Neural cell (in vitro differentiated cells): ENCODE measurements around the gene ZC3H7A. TPM values are rescaled to one million over a fixed set of nuclear protein-coding genes. Genes with fewer than 3 reads are reported as not detected.

Experiments
- H2AFZ ChIP-seq: fragments of 200-600, 300-800 bp; sonication (generic), shearing (Covaris generic); 2 replicates; pipeline ENCODE4 v1.6.0; 2014; ENCODE audit warnings: low read depth, mild to moderate bottlenecking, antibody characterized with exemption, low read length, moderate library complexity
- H3F3A ChIP-seq: fragments of 200-600 bp; shearing (Covaris generic); 2 replicates; pipeline ENCODE4 v1.6.1; 2016; ENCODE audit warnings: mild to moderate bottlenecking, moderate library complexity, mixed read lengths, antibody characterized with exemption, low read length; ENCODE audit not compliant: insufficient read depth, poor library complexity, severe bottlenecking
- H3K27ac ChIP-seq: fragments of 200-600, 300-800 bp; sonication (generic), shearing (Covaris generic); 2 replicates; pipeline ENCODE4 v1.5.1; 2014; ENCODE audit warnings: mild to moderate bottlenecking, low read length, moderate library complexity
- H3K27me3 ChIP-seq: fragments of 300-800, 200-600 bp; sonication (generic), shearing (Covaris generic); 2 replicates; pipeline ENCODE4 v1.6.0; 2014; ENCODE audit warnings: mild to moderate bottlenecking, low read depth, low read length, moderate library complexity; ENCODE audit not compliant: insufficient read depth
- H3K36me3 ChIP-seq: fragments of 300-800, 200-600 bp; sonication (generic), shearing (Covaris generic); 2 replicates; pipeline ENCODE4 v1.5.1; 2014; ENCODE audit warnings: mild to moderate bottlenecking, antibody characterized with exemption, low read length, moderate library complexity; ENCODE audit not compliant: insufficient read depth
- H3K4me2 ChIP-seq: fragments of 300-800, 200-600 bp; sonication (generic), shearing (Covaris generic); 2 replicates; pipeline ENCODE4 v1.6.0; 2014; ENCODE audit warnings: mild to moderate bottlenecking, low read length
- H3K4me3 ChIP-seq: fragments of 300-800, 200-600 bp; sonication (generic), shearing (Covaris generic); 2 replicates; pipeline ENCODE4 v1.5.1; 2014; ENCODE audit warnings: mild to moderate bottlenecking, low read length, moderate library complexity
- H3K79me2 ChIP-seq: fragments of 200-600 bp; shearing (Covaris generic); replicated peaks from 2 replicates; pipeline ENCODE4 v1.6.0; 2014; ENCODE audit warnings: mild to moderate bottlenecking, low read length, moderate library complexity; ENCODE audit not compliant: insufficient read depth
- H3K9ac ChIP-seq: fragments of 300-800, 200-600 bp; sonication (generic), shearing (Covaris generic); 2 replicates; pipeline ENCODE4 v1.6.1; 2016; ENCODE audit warnings: mild to moderate bottlenecking, low read length, mixed read lengths
- H3K9me2 ChIP-seq: fragments of 200-600 bp; shearing (Covaris generic); 2 replicates; pipeline ENCODE4 v1.6.1; 2016; ENCODE audit warnings: mild to moderate bottlenecking, low read length, mixed read lengths; ENCODE audit not compliant: insufficient read depth
- H3K9me3 ChIP-seq: fragments of 200-600, 300-800 bp; sonication (generic), shearing (Covaris generic); 2 replicates; pipeline ENCODE4 v1.6.1; 2016; ENCODE audit warnings: mild to moderate bottlenecking, mixed run types, low read length, moderate library complexity, mixed read lengths
- H4K20me1 ChIP-seq: fragments of 200-600 bp; shearing (Covaris generic); 2 replicates; pipeline ENCODE4 v1.6.1; 2016; ENCODE audit warnings: mild to moderate bottlenecking, mixed run types; ENCODE audit not compliant: insufficient read depth
- EP300 ChIP-seq: fragments of 450-650 bp; conservative IDR thresholded peaks from 2 replicates; pipeline ENCODE4 v1.6.1; 2014; ENCODE audit warnings: antibody characterized with exemption, mild to moderate bottlenecking, moderate library complexity; ENCODE audit not compliant: poor library complexity, severe bottlenecking
- EZH2 ChIP-seq: fragments of 200-600, 300-800 bp; shearing (Covaris generic), sonication (generic); IDR thresholded peaks from 2 replicates; pipeline ENCODE4 v1.6.1; 2014; ENCODE audit warnings: antibody characterized with exemption, low read length, borderline replicate concordance, mild to moderate bottlenecking; ENCODE audit not compliant: insufficient read depth, poor library complexity, severe bottlenecking
- MXI1 ChIP-seq: fragments of 450-650 bp; conservative IDR thresholded peaks from 2 replicates; pipeline ENCODE4 v1.6.1; 2014; ENCODE audit warnings: antibody characterized with exemption, mild to moderate bottlenecking; ENCODE audit not compliant: poor library complexity, severe bottlenecking
- POLR2AphosphoS5 ChIP-seq: IDR thresholded peaks from 2 replicates; pipeline ENCODE4 v1.6.1; 2012
- RAD21 ChIP-seq: fragments of 450-650 bp; conservative IDR thresholded peaks from 2 replicates; pipeline ENCODE4 v1.6.1; 2014; ENCODE audit warnings: antibody characterized with exemption, mild to moderate bottlenecking, moderate library complexity
- SMC3 ChIP-seq: fragments of 450-650 bp; conservative IDR thresholded peaks from 2 replicates; pipeline ENCODE4 v1.6.1; 2014; ENCODE audit warnings: antibody characterized with exemption, mild to moderate bottlenecking, moderate library complexity; ENCODE audit not compliant: poor library complexity
- TAF1 ChIP-seq: IDR thresholded peaks from 2 replicates; pipeline ENCODE4 v1.6.1; 2012; ENCODE audit warnings: low read depth
- polyA plus RNA-seq: library from polyadenylated mRNA; depleted of rRNA; stranded (reverse); fragments of >200 nt; gene quantifications from 2 replicates; pipeline ENCODE4 v1.2.3, GENCODE V29; 2014
- TF ChIP-seq, protein P1 (sequence below): fragments of 450-650 bp; IDR thresholded peaks from 2 replicates; pipeline ENCODE4 v1.5.1; 2014; ENCODE audit warnings: antibody characterized with exemption, mild to moderate bottlenecking, moderate library complexity; ENCODE audit not compliant: poor library complexity, severe bottlenecking
- TF ChIP-seq, protein P2 (sequence below): IDR thresholded peaks from 2 replicates; pipeline ENCODE4 v1.6.1; 2012; ENCODE audit warnings: borderline replicate concordance

ZC3H7A gene
- polyA plus RNA-seq, 1 donor from 2014 or later, result 67.7 TPM

DNA sequence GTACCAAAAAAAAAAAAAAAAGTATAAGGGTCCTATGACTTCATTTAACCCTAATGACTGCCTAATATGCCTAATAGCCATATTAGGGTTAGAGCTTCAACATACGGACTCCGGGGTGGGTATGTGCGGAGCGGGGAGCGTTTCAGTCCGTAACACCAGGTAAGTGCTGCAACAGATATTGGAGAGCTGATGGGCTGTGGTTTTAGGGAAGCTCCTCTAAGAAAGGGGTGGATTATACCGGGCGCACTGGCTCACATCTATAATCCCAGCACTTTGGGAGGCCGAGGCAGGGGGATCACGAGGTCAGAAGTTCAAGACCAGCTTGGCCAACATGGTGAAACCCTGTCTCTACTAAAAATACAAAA, 1.9 kb upstream of the ZC3H7A start:
- Histone ChIP-seq H3K4me2 (no peak overlapping the region), H3K36me3 (no peaks in the 10 kb centered on the region), H2AFZ (no peak overlapping the region), H3K27me3 (no peaks in the 10 kb centered on the region), H3K27ac (peak overlapping the region; percentile 12), H3K9me2 (no peaks in the 10 kb centered on the region), H3K79me2 (peaks cover 22% of the 10 kb centered on the region), H3K9me3 (no peaks in the 10 kb centered on the region), H4K20me1 (no peaks in the 10 kb centered on the region), H3K4me3 (peak overlapping the region; percentile 72), H3F3A (no peaks in the 10 kb centered on the region), H3K9ac (no peak overlapping the region)
- TF ChIP-seq POLR2AphosphoS5 (no peak), EZH2 (no peak), SMC3 (no peak), TAF1 (no peak), EP300 (no peak), RAD21 (no peak), MXI1 (no peak)
- TF ChIP-seq, protein P1, sequence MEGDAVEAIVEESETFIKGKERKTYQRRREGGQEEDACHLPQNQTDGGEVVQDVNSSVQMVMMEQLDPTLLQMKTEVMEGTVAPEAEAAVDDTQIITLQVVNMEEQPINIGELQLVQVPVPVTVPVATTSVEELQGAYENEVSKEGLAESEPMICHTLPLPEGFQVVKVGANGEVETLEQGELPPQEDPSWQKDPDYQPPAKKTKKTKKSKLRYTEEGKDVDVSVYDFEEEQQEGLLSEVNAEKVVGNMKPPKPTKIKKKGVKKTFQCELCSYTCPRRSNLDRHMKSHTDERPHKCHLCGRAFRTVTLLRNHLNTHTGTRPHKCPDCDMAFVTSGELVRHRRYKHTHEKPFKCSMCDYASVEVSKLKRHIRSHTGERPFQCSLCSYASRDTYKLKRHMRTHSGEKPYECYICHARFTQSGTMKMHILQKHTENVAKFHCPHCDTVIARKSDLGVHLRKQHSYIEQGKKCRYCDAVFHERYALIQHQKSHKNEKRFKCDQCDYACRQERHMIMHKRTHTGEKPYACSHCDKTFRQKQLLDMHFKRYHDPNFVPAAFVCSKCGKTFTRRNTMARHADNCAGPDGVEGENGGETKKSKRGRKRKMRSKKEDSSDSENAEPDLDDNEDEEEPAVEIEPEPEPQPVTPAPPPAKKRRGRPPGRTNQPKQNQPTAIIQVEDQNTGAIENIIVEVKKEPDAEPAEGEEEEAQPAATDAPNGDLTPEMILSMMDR, result no peak
- TF ChIP-seq, protein P2, sequence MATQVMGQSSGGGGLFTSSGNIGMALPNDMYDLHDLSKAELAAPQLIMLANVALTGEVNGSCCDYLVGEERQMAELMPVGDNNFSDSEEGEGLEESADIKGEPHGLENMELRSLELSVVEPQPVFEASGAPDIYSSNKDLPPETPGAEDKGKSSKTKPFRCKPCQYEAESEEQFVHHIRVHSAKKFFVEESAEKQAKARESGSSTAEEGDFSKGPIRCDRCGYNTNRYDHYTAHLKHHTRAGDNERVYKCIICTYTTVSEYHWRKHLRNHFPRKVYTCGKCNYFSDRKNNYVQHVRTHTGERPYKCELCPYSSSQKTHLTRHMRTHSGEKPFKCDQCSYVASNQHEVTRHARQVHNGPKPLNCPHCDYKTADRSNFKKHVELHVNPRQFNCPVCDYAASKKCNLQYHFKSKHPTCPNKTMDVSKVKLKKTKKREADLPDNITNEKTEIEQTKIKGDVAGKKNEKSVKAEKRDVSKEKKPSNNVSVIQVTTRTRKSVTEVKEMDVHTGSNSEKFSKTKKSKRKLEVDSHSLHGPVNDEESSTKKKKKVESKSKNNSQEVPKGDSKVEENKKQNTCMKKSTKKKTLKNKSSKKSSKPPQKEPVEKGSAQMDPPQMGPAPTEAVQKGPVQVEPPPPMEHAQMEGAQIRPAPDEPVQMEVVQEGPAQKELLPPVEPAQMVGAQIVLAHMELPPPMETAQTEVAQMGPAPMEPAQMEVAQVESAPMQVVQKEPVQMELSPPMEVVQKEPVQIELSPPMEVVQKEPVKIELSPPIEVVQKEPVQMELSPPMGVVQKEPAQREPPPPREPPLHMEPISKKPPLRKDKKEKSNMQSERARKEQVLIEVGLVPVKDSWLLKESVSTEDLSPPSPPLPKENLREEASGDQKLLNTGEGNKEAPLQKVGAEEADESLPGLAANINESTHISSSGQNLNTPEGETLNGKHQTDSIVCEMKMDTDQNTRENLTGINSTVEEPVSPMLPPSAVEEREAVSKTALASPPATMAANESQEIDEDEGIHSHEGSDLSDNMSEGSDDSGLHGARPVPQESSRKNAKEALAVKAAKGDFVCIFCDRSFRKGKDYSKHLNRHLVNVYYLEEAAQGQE, result no peak

DNA sequence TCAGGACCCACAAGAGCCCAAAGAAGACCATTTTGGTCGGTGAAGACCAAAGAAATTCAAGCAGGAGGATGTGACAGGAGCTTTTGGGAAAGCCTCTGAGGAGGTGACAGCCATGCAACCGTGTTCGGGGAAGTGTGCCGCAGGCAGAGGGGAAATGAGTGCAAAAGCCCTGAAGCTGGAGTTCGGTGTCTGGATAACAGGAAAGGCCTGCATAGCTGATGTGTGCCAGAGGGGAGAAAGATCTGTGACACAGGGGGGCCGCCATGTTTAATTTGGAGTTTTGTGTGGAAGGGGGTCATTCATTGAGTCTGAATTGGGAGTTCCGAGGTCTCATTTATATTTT, 870 bp upstream of the ZC3H7A start:
- H3K9ac ChIP-seq, result peak overlapping the region; percentile 87
- peak overlapping the region; percentile 89 for H2AFZ ChIP-seq
- peak overlapping the region; percentile 72 for H3K4me3 ChIP-seq
- no peak for TF ChIP-seq MXI1
- TF ChIP-seq, protein P1, result no peak
- TF ChIP-seq EP300, result no peak
- no peak for TF ChIP-seq POLR2AphosphoS5
- TF ChIP-seq RAD21, result no peak
- no peaks in the 10 kb centered on the region for H3K9me3 ChIP-seq
- H3K9me2 ChIP-seq, result no peaks in the 10 kb centered on the region
- H3K4me2 ChIP-seq, result peak overlapping the region; percentile 94
- peak overlapping the region; percentile 98 for H3K27ac ChIP-seq
- peaks cover 30% of the 10 kb centered on the region for H3K79me2 ChIP-seq
- no peaks in the 10 kb centered on the region for H4K20me1 ChIP-seq
- H3F3A ChIP-seq, result no peaks in the 10 kb centered on the region
- no peaks in the 10 kb centered on the region for H3K27me3 ChIP-seq
- H3K36me3 ChIP-seq, result no peaks in the 10 kb centered on the region
